ENCODE data around the gene STAU1. TPM values are rescaled to one million over a fixed set of nuclear protein-coding genes. Genes with fewer than 3 reads are reported as not detected.
"Not testable (repeated sequence)": the region's sequence is repeated elsewhere in the genome, so short reads cannot be mapped to it uniquely, and the experiment has no call there.

STAU1 gene
- polyA plus RNA-seq, 3 donors, result 111 to 121 (median 119) TPM

GRCh38 chr20:49104365-49104648 is 83.8 kb downstream of the STAU1 start:
- peak in 3 of 11 donors; percentile 8 to 26 (median 9) for DNase-seq (ENCODE audit: extremely low read depth in 1 of 11, low read depth in 9 of 11, low spot score in 4 of 11)

- no peak for DNase-seq (ENCODE audit: extremely low read depth in 1 of 11, low read depth in 9 of 11, low spot score in 4 of 11)
Measured at GRCh38 chr20:49103647-49104364, 84.3 kb downstream of the STAU1 start.

- no peak for DNase-seq (ENCODE audit: extremely low read depth in 1 of 11, low read depth in 9 of 11, low spot score in 4 of 11)
Measured at GRCh38 chr20:49103019-49103418, 85.1 kb downstream of the STAU1 start.

GRCh38 chr20:49100972-49101371 is 87.2 kb downstream of the STAU1 start:
- DNase-seq (ENCODE audit: extremely low read depth in 1 of 11, low read depth in 9 of 11, low spot score in 4 of 11), result no peak

- DNase-seq (ENCODE audit: extremely low read depth in 1 of 11, low read depth in 9 of 11, low spot score in 4 of 11), result not testable (repeated sequence)
Measured at GRCh38 chr20:49100292-49100691, 87.8 kb downstream of the STAU1 start.

- no peak for DNase-seq (ENCODE audit: extremely low read depth in 1 of 11, low read depth in 9 of 11, low spot score in 4 of 11)
Measured at GRCh38 chr20:49099011-49099410, 89.1 kb downstream of the STAU1 start.

- no peak for DNase-seq (ENCODE audit: extremely low read depth in 1 of 11, low read depth in 9 of 11, low spot score in 4 of 11)
Measured at GRCh38 chr20:49098136-49098535, 90.0 kb downstream of the STAU1 start.

GRCh38 chr20:49097159-49097558 is 91.0 kb downstream of the STAU1 start:
- no peak for DNase-seq (ENCODE audit: extremely low read depth in 1 of 11, low read depth in 9 of 11, low spot score in 4 of 11)

GRCh38 chr20:49096203-49096730 is 91.9 kb downstream of the STAU1 start:
- DNase-seq (ENCODE audit: extremely low read depth in 1 of 11, low read depth in 9 of 11, low spot score in 4 of 11), result peak in 1 of 11 donors; percentile 5

- no peak for DNase-seq (ENCODE audit: extremely low read depth in 1 of 11, low read depth in 9 of 11, low spot score in 4 of 11)
Measured at GRCh38 chr20:49091762-49092161, 96.4 kb downstream of the STAU1 start.

- no peak for DNase-seq (ENCODE audit: extremely low read depth in 1 of 11, low read depth in 9 of 11, low spot score in 4 of 11)
Measured at GRCh38 chr20:49091104-49091503, 97.0 kb downstream of the STAU1 start.

- not testable (repeated sequence) for DNase-seq (ENCODE audit: extremely low read depth in 1 of 11, low read depth in 9 of 11, low spot score in 4 of 11)
Measured at GRCh38 chr20:49082295-49082694, 105.8 kb downstream of the STAU1 start.

- DNase-seq (ENCODE audit: extremely low read depth in 1 of 11, low read depth in 9 of 11, low spot score in 4 of 11), result no peak
Measured at GRCh38 chr20:49078310-49078709, 109.8 kb downstream of the STAU1 start.

- no peak for DNase-seq (ENCODE audit: extremely low read depth in 1 of 11, low read depth in 9 of 11, low spot score in 4 of 11)
Measured at GRCh38 chr20:49074521-49074920, 113.6 kb downstream of the STAU1 start.

Other genes starting within 250 kb of the STAU1 start
- gene CSE1L, start 142.0 kb downstream of the STAU1 start, polyA plus RNA-seq (ENCODE audit: insufficient read length in 3 of 3), result 100 to 1,000 TPM in 2 of 3 donors, 10 to 100 TPM in 1; 89.9 to 117 (median 105) TPM
- gene DDX27, start 31.1 kb upstream of the STAU1 start, polyA plus RNA-seq (ENCODE audit: insufficient read length in 3 of 3), result 10 to 100 TPM; 47.1 to 52.0 (median 48.4) TPM
- 10 to 100 TPM; 14.4 to 17.1 (median 16.0) TPM for gene ZNFX1, start 89.7 kb upstream of the STAU1 start, polyA plus RNA-seq (ENCODE audit: insufficient read length in 3 of 3)

Measured in renal cortex interstitium (tissue), 11 donors.